Activated T-helper 2 cell treated with anti-CD3 and anti-CD28 coated beads, Interferon-gamma antibody, Interleukin-2, Interleukin-4, amounts not matched to agents 10 μg/mL and 5 μg/mL and 100 μg/mL, durations not matched to agents 14 hours and 24 hours and 36 hours (primary cell): ENCODE data around the gene SIMC1. TPM values are rescaled to one million over a fixed set of nuclear protein-coding genes. Genes with fewer than 3 reads are reported as not detected.
A peak's percentile ranks its signal among the peaks of the same experiment; 100 is the strongest.
"Not testable (repeated sequence)": the region's sequence is repeated elsewhere in the genome, so short reads cannot be mapped to it uniquely, and the experiment has no call there.

ENCODE experiments used
- DNase-seq: peaks from one replicate; pipeline ENCODE4 v3.0.0; 2021; ENCODE audit warnings: low spot score
- H3K27ac Mint-ChIP-seq: one replicate; pipeline ENCODE4 v1.8.0; 2021; ENCODE audit warnings: mixed read lengths
- H3K27me3 Mint-ChIP-seq: one replicate; pipeline ENCODE4 v1.8.0; 2021; ENCODE audit warnings: low read depth, mixed read lengths
- H3K36me3 Mint-ChIP-seq: one replicate; pipeline ENCODE4 v1.8.0; 2021; ENCODE audit warnings: low read depth, mixed read lengths
- H3K4me1 Mint-ChIP-seq: one replicate; pipeline ENCODE4 v1.8.0; 2021; ENCODE audit warnings: low read depth, mixed read lengths
- H3K4me3 Mint-ChIP-seq: one replicate; pipeline ENCODE4 v1.8.0; 2021; ENCODE audit warnings: low read depth, mild to moderate bottlenecking, moderate library complexity, mixed read lengths
- H3K9me3 Mint-ChIP-seq: one replicate; pipeline ENCODE4 v1.8.0; 2021; ENCODE audit warnings: mixed read lengths
- intact Hi-C: fragments of 100-400 bp; cut with micrococcal nuclease; formaldehyde crosslinking; loops from one replicate; pipeline ENCODE4 v1.15.1; 2023
- total RNA-seq: library from RNA; stranded (reverse); gene quantifications from 2 replicates; pipeline ENCODE4 v1.2.3, GENCODE V29; 2022

The SIMC1 gene
- total RNA-seq, 1 donor from 2014 or later = 33.3 TPM

DNA sequence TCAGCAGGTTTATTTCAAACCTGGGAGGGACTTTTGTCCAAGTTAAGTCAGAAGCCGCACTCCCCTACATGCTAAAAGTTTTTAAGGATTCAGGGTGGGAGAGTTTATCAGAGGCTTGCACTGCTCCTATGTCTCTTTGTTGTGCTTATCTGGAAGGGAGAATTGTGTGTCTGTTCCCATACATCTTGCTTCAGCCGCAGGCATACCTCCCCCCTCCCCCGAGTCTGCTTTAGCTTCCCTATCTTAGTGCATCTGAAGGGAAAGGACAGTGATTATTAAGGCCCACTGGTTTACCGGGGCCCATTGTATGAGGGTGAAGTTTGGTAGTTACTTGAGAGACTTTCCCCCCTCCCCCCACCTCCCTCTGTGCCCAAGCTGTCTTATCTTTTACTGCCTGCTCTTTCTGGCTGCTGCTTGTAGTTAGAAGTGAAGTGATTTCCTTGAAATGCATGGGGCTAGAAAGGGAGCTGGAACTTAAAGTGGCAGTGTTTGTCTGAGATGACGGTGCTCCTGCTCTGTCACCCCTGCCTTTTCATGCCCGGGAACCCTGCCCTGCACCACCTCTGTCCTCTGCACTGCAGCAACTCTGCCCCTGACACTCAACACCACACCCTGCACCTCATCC, 40.9 kb upstream of the SIMC1 start:
- DNase-seq, intact Hi-C loops, H3K4me1 Mint-ChIP-seq, H3K36me3 Mint-ChIP-seq, H3K9me3 Mint-ChIP-seq, H3K27ac Mint-ChIP-seq, H3K4me3 Mint-ChIP-seq: not testable (repeated sequence)
- H3K27me3 Mint-ChIP-seq = peaks cover 29% of the 10 kb centered on the region

DNA sequence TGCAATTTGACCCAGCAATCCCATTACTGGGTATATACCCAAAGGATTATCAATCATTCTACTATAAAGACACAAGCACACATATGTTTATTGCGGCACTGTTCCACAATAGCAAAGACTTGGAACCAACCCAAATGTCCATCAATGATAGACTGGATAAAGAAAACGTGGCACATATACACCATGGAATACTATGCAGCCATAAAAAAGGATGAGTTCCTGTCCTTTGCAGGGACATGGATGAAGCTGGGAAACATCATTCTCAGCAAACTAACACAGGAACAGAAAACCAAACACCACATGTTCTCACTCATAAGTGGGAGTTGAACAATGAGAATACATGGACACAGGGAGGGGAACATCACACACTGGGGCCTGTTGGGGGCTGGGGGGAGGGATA, 39.9 kb upstream of the SIMC1 start:
- H3K9me3 Mint-ChIP-seq, H3K4me1 Mint-ChIP-seq, H3K36me3 Mint-ChIP-seq, intact Hi-C loops, H3K27ac Mint-ChIP-seq, H3K4me3 Mint-ChIP-seq, DNase-seq: not testable (repeated sequence)
- peaks cover 28% of the 10 kb centered on the region for H3K27me3 Mint-ChIP-seq

DNA sequence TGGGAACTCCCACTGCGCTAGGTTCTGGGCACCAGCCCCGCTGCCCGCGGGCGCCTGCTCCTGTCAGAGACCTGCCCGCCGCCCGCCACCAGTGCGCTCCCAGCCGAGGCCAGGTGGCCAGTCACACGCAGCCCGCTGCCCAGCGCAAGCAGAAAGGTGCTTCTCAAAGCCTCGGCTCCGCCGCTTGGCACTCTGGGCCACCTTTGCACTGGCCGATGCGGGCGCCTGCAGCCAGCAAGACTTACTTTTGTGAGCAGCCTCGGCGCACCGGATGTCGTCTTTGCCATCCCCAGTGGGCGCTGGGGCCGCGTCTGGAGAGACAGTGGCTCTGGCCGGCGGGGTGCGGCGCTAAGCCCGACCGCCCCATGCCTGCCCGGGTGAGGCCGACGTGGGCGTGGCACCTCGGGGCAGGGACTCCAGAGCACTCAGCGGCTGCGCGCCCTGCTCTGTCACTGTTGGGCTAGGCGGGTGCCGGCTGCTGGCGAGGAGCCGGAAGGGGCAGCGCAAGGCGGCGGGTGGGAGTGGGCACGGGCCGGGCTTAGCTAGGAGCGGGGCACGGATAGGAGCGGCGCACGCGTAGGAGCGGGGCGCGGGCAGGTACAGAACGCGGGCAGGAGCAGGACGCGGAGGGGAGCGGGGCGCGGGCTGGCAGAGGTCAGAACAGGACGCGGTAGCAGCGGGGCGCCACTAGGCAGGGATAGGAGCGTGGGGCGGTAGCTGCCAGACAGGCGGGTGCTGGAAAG, 39.1 kb upstream of the SIMC1 start:
- not testable (repeated sequence) for H3K4me1 Mint-ChIP-seq

DNA sequence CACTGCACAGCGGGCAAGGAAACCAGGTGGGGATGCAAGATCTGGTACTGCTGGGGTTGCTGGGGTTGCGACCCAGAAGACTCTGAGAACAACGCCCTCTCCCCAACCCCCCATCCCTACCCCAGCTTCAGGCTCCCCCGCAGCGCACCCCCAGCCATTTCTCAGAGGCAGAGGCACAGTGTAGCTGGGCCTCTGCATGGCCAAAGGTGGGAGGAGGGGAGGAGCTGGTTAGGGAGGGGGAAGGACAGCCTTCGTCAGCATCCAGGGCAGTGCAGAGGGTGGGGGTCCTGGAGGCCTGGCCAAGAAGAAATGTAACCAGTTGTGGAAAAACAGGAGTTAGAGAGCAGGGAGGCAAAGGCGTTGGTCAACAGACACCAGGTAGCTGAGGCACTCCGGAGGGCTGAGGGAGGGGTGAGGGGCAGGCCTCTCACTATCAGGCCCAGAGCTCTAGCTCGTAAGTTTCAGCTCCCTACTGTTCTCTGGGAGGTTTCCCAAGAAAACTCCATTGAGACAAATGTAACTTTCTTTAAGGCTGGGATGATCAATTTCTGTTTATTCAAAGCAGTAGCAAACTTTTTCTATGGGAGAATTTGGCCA, 38.3 kb upstream of the SIMC1 start:
- H3K36me3 Mint-ChIP-seq, H3K4me1 Mint-ChIP-seq, DNase-seq, H3K4me3 Mint-ChIP-seq, H3K9me3 Mint-ChIP-seq, H3K27ac Mint-ChIP-seq, intact Hi-C loops: not testable (repeated sequence)
- peaks cover 27% of the 10 kb centered on the region for H3K27me3 Mint-ChIP-seq

More for the DNA sequence above, 39.1 kb upstream of the SIMC1 start:
- peaks cover 27% of the 10 kb centered on the region for H3K27me3 Mint-ChIP-seq
- H3K27ac Mint-ChIP-seq, DNase-seq, H3K9me3 Mint-ChIP-seq, H3K36me3 Mint-ChIP-seq, intact Hi-C loops: not testable (repeated sequence)
- peak overlapping the region; percentile 13 for H3K4me3 Mint-ChIP-seq

DNA sequence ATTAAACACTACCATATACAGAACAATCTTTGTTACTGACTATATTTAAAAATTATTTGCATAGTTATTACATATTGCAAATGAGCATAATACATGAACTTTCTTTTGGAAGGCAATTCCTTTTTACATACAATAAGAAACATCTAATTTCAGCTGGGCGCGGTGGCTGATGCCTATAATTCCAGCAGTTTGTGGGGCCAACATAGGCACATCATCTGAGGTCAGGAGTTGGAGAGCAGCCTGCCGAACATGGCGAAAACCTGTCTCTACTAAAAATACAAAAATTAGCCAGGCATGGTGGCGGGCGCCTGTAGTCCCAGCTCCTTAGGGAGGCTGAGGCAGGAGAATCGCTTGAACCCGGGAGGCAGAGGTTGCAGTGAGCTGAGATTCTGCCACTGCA, 36.4 kb upstream of the SIMC1 start:
- Mint-ChIP-seq H3K27ac (no peak overlapping the region), H3K4me3 (no peak overlapping the region), H3K9me3 (no peaks in the 10 kb centered on the region), H3K4me1 (no peaks in the 10 kb centered on the region), H3K36me3 (no peaks in the 10 kb centered on the region), H3K27me3 (peaks cover 22% of the 10 kb centered on the region)
- DNase-seq = no peak
- intact Hi-C loops = no loop called here

DNA sequence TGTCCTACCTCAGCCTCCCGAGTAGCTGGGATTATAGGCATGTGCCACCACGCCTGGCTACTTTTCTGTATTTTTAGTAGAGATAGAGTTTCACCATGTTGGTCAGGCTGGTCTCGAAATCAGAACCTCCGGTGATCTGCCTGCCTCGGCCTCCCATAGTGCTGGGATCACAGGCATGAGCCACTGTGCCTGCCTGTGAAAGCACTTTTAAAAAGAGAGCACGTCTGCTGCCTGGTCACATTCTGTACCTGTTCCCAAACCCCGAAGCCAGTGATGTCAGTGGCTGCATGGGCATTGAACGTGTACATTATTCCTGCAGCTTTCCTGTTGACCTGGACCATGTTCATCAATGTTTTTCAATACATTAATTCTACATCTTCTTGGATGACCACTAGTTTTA, 35.1 kb upstream of the SIMC1 start:
- no peak overlapping the region for H3K4me3 Mint-ChIP-seq
- H3K27ac Mint-ChIP-seq = no peak overlapping the region
- H3K4me1 Mint-ChIP-seq = no peaks in the 10 kb centered on the region
- H3K27me3 Mint-ChIP-seq = peaks cover 13% of the 10 kb centered on the region
- intact Hi-C loops = no loop called here
- DNase-seq = no peak
- no peaks in the 10 kb centered on the region for H3K36me3 Mint-ChIP-seq
- H3K9me3 Mint-ChIP-seq = no peaks in the 10 kb centered on the region

DNA sequence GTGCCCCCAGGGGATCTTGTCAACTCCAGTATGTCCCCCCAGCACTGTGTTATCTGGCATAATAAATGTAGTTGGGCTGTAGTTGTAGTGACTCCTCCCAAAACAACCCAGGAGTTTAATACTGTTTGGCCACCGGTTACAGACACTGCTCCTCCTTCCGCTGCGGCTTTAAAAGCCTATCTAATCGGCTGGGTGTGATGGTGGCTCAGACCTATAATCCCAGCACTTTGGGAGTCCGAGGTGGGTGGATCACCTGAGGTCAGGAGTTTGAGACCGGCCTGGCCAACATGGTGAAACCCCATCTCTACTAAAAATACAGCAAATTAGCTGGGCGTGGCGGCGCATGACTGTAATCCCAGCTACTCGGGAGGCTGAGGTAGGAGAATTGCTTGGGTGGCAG, 34.7 kb upstream of the SIMC1 start:
- H3K9me3 Mint-ChIP-seq, H3K4me1 Mint-ChIP-seq, intact Hi-C loops, H3K4me3 Mint-ChIP-seq, DNase-seq, H3K27ac Mint-ChIP-seq, H3K36me3 Mint-ChIP-seq: not testable (repeated sequence)
- peaks cover 10% of the 10 kb centered on the region for H3K27me3 Mint-ChIP-seq

DNA sequence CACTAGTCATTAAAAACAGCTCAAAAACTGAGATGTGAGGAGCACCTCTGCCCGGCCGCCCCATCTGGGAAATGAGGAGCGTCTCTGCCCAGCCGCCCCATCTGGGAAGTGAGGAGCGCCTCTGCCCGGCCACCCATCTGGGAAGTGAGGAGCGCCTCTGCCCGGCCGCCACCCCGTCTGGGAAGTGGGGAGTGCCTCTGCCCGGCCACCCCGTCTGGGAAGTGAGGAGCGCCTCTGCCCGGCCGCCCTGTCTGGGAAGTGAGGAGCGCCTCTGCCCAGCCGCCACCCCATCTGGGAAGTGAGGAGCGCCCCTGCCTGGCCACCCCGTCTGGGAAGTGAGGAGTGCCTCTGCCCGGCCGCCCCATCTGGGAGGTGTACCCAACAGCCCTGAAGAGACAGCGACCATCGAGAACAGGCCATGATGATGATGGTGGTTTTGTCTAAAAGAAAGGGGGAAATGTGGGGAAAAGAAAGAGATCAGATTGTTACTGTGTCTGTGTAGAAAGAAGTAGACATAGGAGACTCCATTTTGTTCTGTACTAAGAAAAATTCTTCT, 23.7 kb upstream of the SIMC1 start:
- H3K27ac Mint-ChIP-seq, H3K9me3 Mint-ChIP-seq, H3K4me3 Mint-ChIP-seq, intact Hi-C loops, DNase-seq, H3K4me1 Mint-ChIP-seq, H3K36me3 Mint-ChIP-seq: not testable (repeated sequence)
- peaks cover 20% of the 10 kb centered on the region for H3K27me3 Mint-ChIP-seq

DNA sequence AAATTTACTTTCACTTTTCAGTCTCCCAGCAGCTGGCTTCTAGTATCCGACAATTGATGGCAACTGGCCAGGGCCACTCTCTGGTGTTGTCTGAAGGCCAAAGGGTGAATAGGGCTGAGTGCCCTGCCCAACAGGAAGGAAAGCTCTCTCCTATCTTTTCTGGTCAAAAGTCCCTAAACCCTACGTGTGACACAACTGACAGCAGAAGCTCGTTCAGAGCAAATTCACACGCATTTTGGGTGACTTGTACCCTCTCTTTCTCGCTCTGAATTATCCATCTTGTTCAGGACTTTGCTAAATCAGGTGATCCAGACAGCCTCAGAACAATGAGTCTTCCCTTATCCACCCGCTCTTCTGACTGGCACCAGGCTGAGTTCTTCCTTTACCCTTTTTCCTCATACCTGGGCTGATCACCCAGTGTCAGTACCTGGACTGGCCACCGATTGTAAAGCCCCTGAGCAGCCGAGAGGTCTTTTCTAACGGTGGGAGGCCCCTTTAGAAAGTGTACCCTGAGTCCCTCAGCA, 21.8 kb upstream of the SIMC1 start:
- H3K9me3 Mint-ChIP-seq, intact Hi-C loops, DNase-seq, H3K4me3 Mint-ChIP-seq, H3K36me3 Mint-ChIP-seq, H3K27ac Mint-ChIP-seq, H3K4me1 Mint-ChIP-seq: not testable (repeated sequence)
- peaks cover 14% of the 10 kb centered on the region for H3K27me3 Mint-ChIP-seq

DNA sequence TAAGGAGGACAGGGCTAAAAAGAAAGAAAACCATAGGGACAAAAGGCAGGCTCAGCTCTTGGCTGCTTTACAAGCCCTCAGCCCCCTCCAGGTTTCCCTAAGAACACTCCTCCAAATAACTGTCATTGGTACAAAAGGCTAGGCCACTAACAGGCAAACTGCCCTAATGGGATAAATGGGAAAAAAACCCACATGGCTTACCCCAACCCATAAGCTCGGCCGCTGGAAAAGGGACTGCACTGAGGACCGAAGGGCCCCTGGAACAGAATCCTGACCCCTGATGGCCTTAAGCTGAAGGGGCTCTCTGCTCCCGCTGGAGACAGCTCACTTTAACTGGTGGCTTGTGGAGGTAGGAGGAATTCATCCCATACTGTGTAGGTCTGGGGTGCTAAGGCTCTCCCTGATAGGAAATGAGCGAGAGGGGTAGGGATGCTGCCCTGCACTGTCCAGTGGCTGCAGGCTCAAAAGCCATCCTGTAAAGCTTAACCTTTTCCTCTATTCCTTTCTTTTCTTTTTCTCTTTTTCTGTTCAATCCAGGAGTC, 21.0 kb upstream of the SIMC1 start:
- H3K4me3 Mint-ChIP-seq, H3K27ac Mint-ChIP-seq, H3K4me1 Mint-ChIP-seq, H3K9me3 Mint-ChIP-seq, intact Hi-C loops, H3K36me3 Mint-ChIP-seq, DNase-seq: not testable (repeated sequence)
- H3K27me3 Mint-ChIP-seq = peaks cover 11% of the 10 kb centered on the region

DNA sequence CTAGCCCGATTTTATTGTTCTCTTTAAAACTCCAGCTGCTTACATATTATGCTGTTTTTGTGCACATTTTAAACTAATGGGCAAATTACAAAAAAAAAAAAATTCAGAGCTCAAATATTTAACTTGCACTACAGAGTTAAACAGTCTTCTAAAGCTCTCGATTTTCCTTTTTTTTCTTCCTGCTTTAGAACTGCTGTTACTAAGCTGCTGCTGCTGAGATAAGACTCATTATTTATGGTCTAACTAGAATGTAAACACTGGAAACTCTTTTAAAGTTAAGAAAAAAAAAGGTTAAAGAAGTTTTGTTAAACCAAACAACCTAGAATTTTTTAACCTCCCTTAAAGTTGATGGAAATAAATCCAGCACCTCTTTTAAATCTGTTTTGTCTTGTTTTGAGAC, 20.5 kb upstream of the SIMC1 start:
- H3K9me3 Mint-ChIP-seq, intact Hi-C loops, H3K4me3 Mint-ChIP-seq, H3K4me1 Mint-ChIP-seq, H3K27ac Mint-ChIP-seq, DNase-seq, H3K36me3 Mint-ChIP-seq: not testable (repeated sequence)
- H3K27me3 Mint-ChIP-seq = peaks cover 11% of the 10 kb centered on the region

DNA sequence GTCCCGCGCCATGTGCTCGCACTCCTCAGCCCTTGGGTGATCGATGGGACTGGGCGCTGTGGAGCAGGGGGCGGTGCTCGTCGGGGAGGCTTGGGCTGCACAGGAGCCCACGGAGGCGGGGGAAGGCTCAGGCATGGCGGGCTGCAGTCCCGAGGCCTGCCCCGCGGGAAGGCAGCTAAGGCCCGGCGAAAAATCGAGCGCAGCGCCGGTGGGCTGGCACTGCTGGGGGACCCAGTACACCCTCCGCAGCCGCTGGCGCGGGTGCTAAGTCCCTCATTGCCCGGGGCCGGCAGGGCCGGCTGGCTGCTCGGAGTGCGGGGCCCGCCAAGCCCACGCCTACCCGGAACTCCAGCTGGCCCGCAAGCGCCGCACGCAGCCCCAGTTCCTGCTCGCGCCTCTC, 16.2 kb upstream of the SIMC1 start:
- peaks cover 12% of the 10 kb centered on the region for H3K27me3 Mint-ChIP-seq
- intact Hi-C loops, DNase-seq, H3K9me3 Mint-ChIP-seq, H3K4me1 Mint-ChIP-seq, H3K27ac Mint-ChIP-seq, H3K4me3 Mint-ChIP-seq, H3K36me3 Mint-ChIP-seq: not testable (repeated sequence)

DNA sequence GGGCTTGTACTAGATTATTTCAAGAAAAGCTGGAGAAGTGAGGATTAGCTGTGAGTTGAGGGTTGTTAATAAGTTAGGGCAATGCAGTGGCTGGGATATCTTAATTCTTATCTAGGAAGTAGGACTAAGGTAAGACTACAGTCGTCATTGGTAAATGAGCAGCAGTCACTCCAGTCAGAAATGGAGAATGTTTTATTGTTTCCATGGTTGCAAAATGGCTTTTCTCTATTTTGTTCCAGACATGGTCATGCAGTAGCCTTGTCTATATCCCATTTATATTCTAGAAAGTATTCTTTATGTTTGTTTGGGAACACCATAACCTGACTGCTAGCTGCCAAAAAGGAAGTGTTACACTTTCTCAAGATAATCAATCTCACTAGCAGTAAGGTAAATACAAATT, 9.9 kb upstream of the SIMC1 start:
- H3K9me3 Mint-ChIP-seq, H3K4me1 Mint-ChIP-seq, DNase-seq, H3K27ac Mint-ChIP-seq, intact Hi-C loops, H3K4me3 Mint-ChIP-seq, H3K36me3 Mint-ChIP-seq, H3K27me3 Mint-ChIP-seq: not testable (repeated sequence)
